ENCODE results near the gene ZNF227.
"Not testable (repeated sequence)": the region's sequence is repeated elsewhere in the genome, so short reads cannot be mapped to it uniquely, and the experiment has no call there.

The ZNF227 gene

DNA sequence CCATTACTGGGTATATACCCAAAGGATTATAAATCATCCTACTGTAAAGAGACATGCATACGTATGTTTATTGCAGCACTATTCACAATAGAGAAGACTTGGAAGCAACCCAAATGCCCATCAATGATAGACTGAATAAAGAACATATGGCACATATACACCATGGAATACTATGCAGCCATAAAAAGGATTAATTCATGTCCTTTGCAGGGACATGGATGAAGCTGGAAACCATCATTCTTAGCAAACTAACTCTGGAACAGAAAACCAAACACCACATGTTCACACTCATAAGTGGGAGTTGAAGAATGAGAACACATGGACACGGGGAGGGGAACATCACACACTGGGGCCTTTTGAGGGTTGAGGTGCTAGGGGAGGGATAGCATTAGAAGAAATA, 41.1 kb downstream of the ZNF227 start:
- not testable (repeated sequence) for DNase-seq

DNA sequence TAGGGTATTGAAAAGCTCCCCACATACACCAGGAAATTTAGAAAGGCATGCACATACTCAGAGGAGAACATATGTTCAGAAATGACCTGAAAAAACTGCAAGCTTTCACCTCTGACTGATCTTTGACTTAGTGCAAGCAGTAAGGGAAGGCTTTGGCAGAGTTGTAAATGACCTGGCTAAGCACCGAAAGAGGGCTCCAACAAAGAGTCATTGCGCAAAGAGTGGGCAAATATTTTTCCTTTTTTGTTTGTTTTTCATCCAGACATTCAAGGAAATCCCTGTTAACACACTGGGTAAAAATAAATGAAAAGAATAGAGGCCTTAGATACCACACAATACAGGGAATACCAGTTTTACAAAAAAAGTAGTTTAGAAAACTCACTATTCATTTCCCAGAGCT, 42.2 kb downstream of the ZNF227 start:
- no peak for DNase-seq

DNA sequence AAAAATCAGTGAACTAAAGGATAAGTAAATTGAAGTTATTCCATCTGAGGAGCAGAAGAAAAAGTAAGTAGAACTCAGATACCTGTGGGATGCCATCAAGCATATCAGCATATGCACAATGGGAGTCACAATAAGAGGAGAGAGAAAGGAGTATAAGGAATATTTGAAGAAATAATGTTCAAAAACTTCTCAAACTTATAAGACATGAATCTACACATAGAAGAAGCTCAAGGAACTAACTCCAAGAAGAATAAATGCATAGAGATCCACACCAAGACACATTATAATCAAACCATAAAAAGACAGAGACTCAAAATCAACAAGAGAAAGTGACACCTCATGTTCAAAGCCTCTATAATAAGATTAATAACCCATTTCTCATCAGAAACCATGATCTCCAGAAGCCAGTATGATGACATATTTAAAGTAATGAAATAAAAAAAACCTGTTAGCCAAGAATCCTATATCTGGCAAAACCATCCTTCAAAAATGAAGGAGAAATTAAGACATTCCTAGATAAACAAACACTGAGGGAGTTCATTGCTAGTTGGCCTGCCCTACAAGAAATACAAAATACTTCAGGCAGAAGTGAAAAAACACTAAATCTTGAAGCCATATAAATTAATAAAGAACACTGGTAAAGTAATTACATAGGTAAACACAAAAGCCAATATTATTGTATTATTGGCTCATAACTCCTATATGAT, 43.5 kb downstream of the ZNF227 start:
- DNase-seq = no peak

DNA sequence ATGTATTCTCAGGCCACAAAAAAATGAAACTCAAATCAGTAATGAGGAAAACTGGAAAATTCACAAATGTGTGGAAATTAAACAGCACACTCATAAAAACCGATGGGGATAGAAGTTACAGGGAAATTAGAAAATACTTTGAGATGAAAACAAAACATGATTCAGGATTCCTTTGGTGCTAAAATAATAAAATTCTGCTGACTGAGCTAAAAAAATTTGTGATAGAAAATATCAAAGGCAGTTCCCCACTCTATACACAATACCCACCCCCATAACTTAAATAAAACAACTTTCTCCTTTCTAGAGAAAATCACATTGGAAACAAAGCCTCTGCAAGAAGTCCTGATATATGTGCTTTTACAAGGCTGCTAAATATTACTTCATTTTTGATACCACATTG, 45.8 kb downstream of the ZNF227 start:
- no peak for DNase-seq

DNA sequence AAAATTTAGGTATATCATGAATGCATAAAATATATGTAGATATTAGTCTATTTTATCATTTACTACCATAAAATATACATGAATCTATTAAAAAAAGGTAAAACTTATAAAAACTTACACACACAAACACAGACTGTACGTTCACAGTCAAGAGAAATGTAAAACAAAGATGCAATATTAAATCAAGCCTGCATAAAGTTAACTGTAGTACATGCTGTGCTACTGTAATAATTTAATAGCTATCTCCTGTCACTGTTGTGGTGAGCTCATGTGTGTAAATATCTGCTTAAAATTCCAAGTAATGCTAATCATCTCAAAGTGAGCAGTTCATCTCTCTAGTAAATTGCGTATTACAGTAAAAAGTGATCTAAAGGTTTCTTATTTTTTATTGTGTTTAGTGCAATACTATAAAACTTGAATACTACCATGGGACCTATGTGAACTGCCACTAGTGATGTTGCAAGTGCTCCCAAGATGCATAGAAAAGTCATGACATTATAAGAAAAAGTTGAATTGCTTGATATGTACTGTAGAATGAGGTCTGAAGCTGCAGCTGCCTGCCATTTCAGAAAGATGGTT, 46.6 kb downstream of the ZNF227 start:
- DNase-seq = no peak

DNA sequence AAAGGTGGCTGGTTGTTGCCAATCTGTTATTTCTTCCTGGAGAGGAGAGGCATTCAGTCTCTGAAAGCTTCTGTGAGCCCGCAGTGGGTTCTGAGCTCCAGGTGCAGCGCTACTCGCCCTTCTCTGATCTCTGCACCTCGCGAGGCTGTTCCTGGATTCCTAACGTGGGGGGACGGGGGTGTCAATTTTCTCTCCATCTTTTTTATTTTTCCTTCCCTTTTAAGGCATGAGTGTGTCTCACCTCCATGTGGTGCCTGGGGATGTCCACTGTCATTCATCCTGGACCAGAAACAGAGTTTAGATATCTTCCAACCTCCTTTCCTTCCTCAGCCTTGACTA, 48.0 kb downstream of the ZNF227 start:
- peak; percentile 13 for DNase-seq

DNA sequence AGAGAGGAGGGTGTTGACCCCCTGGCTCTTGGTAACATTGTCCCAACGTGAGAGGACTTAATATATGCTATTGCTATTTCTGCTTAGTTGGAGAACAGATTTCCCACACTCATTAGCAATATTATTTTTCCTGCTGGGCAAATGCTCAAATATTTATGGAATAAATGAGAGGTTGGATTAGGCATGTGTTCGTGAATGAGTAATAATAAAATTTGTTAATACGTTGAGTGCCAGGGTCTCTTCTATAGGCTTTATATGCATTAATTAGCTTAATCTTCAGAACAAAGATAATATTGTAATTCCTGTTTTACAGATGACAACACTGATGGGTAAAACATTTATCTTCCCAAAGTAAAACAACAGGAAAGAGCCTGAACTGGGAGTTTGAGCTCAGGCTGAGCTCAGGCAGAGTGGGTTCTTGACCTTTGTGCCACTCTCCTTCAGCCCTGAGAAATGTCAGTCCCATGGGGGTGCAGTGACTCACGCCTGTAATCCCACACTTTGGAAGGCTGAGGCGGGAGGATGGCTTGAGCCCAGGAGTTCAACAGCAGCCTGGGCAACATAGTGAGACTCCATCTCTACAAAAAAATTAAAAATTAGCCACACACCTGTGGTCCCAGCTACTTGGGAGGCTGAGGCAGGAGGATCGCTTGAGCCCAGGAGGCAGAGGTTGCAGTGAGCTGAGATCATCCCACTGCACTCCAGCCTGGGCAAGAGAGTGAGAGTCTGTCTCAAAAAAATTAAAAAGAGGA, 48.5 kb downstream of the ZNF227 start:
- no peak for DNase-seq

DNA sequence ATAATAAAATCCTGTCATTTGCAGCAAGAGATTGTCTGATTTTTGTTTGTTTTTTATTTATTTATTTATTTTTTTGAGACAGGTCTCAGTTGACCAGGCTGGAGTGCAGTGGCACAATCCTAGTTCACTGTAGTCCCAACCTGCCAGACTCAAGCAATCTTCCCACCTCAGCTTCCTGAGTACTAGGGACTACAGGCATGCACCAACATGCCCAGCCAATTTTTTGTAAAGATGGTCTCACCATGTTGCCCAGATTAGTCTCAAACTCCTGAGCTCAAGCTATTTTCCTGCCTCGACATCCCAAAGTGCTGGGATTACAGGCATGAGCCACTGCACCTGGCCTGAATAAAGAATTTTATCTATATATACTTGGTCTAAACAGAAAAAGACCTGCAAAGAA, 65.0 kb downstream of the ZNF227 start:
- no peak for DNase-seq

DNA sequence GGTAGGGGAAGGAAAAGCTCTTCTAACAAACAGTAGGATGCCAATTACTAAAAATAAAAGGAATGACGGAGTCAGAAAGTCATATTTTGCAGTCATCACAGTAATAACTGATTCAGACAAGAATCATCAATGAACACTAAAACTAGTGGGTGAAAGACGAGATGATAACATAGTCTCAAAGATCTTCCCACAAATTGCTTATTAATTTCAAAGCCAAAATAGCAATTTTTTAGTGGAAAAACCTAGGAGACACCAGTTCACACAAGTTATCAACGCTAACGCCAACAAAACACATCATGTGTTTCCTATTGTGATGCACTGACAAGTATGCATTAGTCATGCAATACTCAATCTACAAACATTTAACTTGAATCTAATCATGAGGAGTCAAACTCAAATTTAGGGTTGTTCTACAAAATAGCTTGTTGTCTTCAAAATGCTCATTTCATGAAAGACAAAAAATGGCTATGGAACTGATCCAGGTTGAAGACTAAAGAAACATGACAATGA, 65.9 kb downstream of the ZNF227 start:
- no peak for DNase-seq

DNA sequence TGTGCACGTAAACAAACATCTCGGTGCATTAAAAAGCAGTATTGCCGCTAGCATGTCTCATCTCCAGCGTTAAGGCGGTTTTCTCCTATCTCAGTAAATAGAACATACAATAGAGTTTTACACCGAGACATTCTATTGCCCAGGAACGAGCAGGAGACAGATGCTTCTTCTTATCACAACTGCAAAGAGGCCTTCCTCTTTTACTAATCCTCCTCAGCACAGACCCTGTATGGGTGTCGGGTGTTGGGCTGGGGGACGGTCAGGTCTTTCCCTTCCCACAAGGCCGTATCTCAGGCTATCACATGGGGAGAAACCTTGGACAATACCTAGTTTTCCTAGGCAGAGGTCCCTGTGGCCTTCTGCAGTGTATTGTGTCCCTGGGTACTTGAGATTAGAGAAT, 68.6 kb downstream of the ZNF227 start:
- DNase-seq = no peak

DNA sequence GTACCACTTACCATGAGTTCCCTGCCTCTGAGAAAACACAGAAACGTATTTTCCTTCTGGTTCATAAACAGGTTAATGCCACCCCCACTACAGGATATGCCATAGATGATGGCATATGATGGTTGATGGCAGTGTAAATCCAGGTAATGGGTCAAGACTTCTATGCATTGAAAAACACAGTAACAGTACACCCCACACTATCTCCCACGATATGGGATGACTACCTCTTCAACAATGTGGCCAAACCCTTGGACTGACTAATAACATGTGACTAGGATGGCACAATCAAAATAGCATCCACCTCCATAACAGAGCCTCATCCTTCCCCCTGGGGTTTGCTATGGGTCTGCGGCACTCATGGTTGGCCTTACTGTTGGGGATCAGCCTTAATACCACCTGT, 70.5 kb downstream of the ZNF227 start:
- DNase-seq = no peak

DNA sequence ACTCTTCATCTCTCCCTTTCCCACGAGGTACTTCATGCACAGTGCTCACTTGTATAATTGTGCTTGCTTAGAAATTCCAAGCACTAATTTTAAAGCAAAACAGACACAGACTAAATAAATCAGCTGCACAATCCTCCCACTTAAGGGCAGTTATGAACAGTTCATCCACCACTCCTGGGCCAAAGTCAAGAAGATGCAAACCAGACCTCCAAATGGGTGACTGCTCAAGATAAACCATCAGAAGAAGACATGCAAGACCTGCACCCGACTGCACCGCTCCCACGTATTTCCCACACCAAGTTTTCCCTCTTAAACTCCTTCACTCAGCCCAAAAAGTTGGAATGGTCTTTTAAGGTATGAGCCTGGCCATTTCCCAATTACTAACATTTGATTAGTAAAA, 72.6 kb downstream of the ZNF227 start:
- DNase-seq = no peak
